Upper lobe of left lung (tissue), 4 donors: Measurements from ENCODE around the gene CACNB4.

Experiments used
- CTCF ChIP-seq, 6 experiments: fragments of 450-650 bp in 4 of 6; fragments of 200-600 bp in 2 of 6; sonication (generic) in 2 of 6; IDR thresholded peaks; one replicate each; pipeline ENCODE4 v1.5.1; 2016 to 2019; ENCODE audit warnings: antibody characterized with exemption in 6 of 6
- POLR2AphosphoS5 ChIP-seq, 2 donors: sonication (generic); formaldehyde crosslinking; IDR thresholded peaks; one replicate each; pipeline ENCODE4 v1.5.1; 2017; ENCODE audit warnings: antibody characterized with exemption in 2 of 2

DNA sequence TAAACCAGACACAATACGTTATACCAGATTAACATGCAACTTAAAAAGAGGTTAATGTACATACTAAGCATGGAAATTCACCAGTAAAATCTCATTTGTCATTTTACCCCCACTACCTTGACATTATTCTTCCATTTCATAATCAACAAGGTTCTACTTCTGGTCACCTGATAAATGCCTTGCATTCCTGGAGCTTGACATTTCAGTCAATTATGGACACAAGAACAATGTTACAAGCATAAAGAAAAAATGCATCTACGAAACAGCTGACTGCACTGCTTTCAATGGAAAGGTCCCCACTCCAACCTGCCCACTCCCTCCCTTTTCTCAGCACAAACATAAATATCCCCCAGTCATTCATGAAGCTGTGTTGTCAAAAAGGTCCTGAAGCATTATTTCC lies 302.1 kb downstream of the CACNB4 start:
- TF ChIP-seq CTCF (IDR thresholded peaks at IDR 0.05) (no peak), POLR2AphosphoS5 (IDR thresholded peaks at IDR 0.05) (no peak)
